ENCODE data around the gene CD164L2.
"Not testable (repeated sequence)": the region's sequence is repeated elsewhere in the genome, so short reads cannot be mapped to it uniquely, and the experiment has no call there.

CD164L2 gene

GRCh38 chr1:27403931-27404330 lies 20.8 kb upstream of the CD164L2 start:
- no peak for DNase-seq

GRCh38 chr1:27403065-27403726 lies 20.1 kb upstream of the CD164L2 start:
- peak; percentile 22 for DNase-seq

DNA sequence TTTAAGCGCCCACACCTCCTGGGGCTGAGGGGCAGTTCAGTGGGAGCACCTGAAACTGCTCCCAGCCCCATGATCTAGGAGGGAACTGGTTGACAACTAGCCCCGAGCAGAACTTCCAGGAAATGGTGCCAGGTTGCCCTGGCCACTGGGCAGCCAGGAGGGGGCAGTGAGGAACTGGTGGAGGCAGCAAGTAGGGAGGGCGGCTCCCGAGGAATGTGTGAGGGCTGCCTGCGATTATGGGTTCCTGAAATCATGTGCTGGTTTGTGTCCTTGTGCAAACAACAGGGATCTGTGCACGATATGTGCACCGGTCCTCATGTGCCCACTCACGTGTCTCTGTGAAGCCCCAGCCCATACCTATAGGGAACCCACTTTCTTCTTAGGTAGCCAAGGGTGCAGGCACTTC lies 19.2 kb upstream of the CD164L2 start:
- DNase-seq, result no peak

DNA sequence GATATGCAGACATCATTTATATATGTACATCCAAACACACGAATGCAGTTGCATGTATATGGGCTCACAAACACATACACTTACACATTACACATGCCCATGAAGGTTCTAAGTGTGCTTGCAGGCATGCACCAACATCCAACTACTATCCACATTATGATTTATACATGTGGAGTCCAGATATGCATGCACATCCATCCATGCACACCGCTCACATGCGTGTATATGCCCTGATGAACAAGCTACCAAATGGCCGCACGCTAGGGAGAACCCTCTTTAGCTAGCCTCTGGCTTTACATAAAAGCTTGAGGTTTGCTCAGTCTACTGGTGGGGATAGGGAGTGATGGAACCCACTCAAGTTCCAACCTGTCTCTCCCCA lies 17.8 kb upstream of the CD164L2 start:
- DNase-seq, result no peak

- DNase-seq, result no peak
Measured at GRCh38 chr1:27400082-27400962, 17.2 kb upstream of the CD164L2 start.

GRCh38 chr1:27399251-27400025 lies 16.3 kb upstream of the CD164L2 start:
- no peak for DNase-seq

DNA sequence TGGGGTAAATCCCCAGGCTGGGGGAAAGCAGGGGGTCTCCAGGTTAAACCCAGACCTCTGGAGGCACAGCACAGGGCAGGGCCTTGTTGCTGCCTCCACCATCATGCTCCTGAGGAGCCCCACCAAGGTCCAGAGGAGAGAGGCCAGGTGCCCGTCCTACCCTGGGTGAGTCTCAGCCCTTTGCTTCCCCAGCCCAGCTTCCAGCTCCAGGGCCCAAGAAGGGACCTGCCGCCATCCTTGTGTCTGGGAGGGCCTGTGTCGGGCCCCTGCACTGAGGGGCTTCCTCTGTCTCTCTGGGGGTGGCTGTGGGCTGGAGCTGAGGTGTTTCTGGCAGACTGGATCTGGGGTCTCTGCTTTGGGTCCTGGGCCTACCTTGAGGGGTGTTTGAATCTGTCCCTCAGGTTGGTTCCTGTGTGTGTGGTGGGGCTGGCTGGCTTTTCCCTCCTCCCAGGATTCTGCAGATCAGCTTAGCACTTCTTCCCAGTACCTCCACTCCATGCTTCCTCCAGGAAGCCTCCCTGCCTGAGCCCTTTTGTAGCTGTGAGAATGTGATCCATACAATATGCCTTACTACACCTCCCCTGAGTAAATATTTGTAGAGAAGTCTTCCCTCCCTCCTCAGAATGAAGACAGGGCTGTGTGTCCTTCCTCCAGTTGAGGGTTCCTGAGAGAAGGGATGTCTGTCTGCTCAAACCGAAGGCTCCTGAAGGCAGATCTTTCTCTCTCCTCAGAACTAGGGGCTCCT lies 15.4 kb upstream of the CD164L2 start:
- DNase-seq, result no peak

DNA sequence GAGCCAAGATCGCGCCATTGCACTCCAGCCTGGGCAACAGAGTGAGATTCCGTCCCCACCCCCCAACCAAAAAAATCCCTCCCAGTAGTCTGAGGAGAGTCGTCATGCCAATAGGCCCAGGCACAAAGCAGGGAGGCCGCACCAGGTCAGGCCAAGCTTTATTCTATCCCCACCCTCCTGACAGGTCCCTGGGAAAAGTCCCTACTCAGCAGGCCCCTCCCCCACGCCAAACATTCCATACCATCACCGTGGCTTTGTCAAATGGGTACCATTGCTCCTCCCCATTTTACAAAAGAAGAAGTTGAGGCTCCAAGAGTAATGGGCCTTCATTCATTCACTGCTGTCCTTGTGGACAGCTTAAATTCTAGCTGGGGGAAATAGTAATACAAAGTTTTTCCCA lies 14.6 kb upstream of the CD164L2 start:
- DNase-seq, result no peak

DNA sequence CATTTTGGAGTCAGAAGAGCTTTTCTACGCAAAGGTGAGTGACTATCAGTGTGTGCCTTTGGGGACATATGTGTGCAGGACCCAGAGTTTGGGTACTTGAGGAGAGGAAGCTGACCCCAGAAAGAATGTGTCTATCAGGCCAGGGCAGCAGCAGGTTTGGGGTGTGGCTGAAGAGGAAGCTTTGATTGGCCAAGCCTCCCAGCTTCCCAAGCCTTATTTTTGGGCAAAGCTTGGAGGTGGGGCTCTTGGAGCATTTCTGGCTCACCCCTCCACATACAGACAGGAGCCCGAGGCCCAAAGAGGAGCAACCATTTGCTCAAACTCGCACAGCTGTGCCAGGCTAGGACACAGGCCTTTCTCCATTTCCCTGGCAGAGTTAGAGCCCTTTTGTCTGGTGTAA lies 14.0 kb upstream of the CD164L2 start:
- DNase-seq, result no peak

- DNase-seq, result peak; percentile 86
Measured at GRCh38 chr1:27395441-27396195, 12.5 kb upstream of the CD164L2 start.

- no peak for DNase-seq
Measured at GRCh38 chr1:27394925-27395324, 11.8 kb upstream of the CD164L2 start.

DNA sequence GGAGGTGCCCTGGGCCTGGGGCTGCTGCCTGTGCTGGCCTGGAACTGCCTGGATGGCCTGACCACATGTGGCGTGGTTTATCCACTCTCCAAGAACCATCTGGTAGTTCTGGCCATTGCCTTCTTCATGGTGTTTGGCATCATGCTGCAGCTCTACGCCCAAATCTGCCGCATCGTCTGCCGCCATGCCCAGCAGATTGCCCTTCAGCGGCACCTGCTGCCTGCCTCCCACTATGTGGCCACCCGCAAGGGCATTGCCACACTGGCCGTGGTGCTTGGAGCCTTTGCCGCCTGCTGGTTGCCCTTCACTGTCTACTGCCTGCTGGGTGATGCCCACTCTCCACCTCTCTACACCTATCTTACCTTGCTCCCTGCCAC lies 11.1 kb upstream of the CD164L2 start:
- DNase-seq, result no peak

GRCh38 chr1:27393641-27394281 lies 10.6 kb upstream of the CD164L2 start:
- no peak for DNase-seq

GRCh38 chr1:27392778-27393635 lies 9.9 kb upstream of the CD164L2 start:
- peak; percentile 22 for DNase-seq

GRCh38 chr1:27392096-27392777 lies 9.1 kb upstream of the CD164L2 start, which contains the start of gene GPR3:
TSS of gene GPR3 (plus strand) at chr1:27392622. CDS start at chr1:27393799, 1,177 bp downstream.
- DNase-seq, result peak; percentile 96

- DNase-seq, result peak; percentile 27
Measured at GRCh38 chr1:27391511-27392095, 8.5 kb upstream of the CD164L2 start.

GRCh38 chr1:27388337-27389005 lies 5.3 kb upstream of the CD164L2 start:
- DNase-seq, result peak; percentile 75

DNA sequence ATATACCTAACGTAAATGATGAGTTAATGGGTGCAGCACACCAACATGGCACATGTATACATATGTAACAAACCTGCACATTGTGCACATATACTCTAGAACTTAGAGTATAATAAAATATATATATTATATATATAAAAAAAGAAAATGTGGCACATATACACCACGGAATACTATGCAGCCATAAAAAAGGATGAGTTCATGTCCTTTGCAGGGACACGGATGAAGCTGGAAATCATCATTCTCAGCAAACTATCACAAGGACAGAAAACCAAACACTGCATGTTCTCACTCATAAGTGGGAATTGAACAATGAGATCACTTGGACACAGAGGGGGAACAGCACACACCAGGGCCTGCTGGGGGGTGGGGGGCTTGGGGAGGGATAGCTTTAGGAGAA lies 1.7 kb upstream of the CD164L2 start:
- not testable (repeated sequence) for DNase-seq

DNA sequence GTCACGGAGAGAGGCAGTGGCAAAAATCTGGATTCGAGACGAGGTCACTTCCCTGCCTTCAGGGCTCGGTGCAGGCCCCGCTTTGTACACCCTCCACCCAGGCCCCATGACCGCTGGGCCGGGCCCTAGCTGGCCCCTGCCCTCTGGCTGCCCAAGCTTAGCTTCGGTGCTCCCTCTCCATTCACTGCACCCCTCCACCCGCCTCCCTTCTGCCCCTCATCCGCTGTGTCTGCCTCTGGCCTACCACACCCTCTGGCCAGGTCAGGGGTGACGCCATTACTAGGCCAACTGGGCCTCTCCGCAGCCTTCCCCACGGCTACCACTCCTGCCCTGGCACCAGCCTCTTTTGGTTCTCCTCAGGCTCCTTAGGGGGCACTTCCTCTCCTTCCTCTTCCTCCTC lies 528 bp upstream of the CD164L2 start:
- no peak for DNase-seq
